CD14-positive monocyte (primary cell): ENCODE data around the gene DZIP1. TPM values are rescaled to one million over a fixed set of nuclear protein-coding genes. Genes with fewer than 3 reads are reported as not detected.

Experiments used
- DNase-seq, 3 donors: peaks; one replicate each; pipeline ENCODE4 v3.0.0-alpha.2; 2011 to 2022
- H2AFZ ChIP-seq: 2 replicates; pipeline ENCODE4 v1.6.0; 2012; ENCODE audit warnings: mild to moderate bottlenecking, low read depth, low read length, inconsistent platforms; ENCODE audit not compliant: insufficient read depth, poor library complexity, severe bottlenecking
- H3K27ac ChIP-seq, 2 donors: 1 replicate in 1 of 2; 2 replicates in 1 of 2; pipeline ENCODE4 v1.5.1; 2012 to 2013; ENCODE audit warnings: low read length in 2 of 2, control low read depth in 1 of 2, inconsistent platforms in 1 of 2, low read depth in 1 of 2, mild to moderate bottlenecking in 1 of 2
- H3K27me3 ChIP-seq, 2 donors: one replicate each; pipeline versions ENCODE4 v1.6.0 to v1.6.1; 2011 to 2013; ENCODE audit warnings: low read length in 2 of 2; ENCODE audit not compliant: control insufficient read depth in 2 of 2, insufficient read depth in 2 of 2
- H3K36me3 ChIP-seq, 2 donors: replicated peaks in 1 of 2; 1 replicate in 1 of 2; 2 replicates in 1 of 2; pipeline versions ENCODE4 v1.5.1 to v1.6.1; 2012 to 2013; ENCODE audit warnings: low read length in 2 of 2, control low read depth in 1 of 2, inconsistent platforms in 1 of 2, mild to moderate bottlenecking in 1 of 2; ENCODE audit not compliant: insufficient read depth in 2 of 2, control insufficient read depth in 1 of 2
- H3K4me1 ChIP-seq, 2 donors: 1 replicate in 1 of 2; 2 replicates in 1 of 2; pipeline versions ENCODE4 v1.5.1 to v1.6.1; 2012 to 2013; ENCODE audit warnings: low read length in 2 of 2, control low read depth in 1 of 2, inconsistent platforms in 1 of 2, mild to moderate bottlenecking in 1 of 2, moderate library complexity in 1 of 2; ENCODE audit not compliant: insufficient read depth in 2 of 2, control insufficient read depth in 1 of 2
- H3K4me2 ChIP-seq: replicated peaks from 2 replicates; pipeline ENCODE3; 2012; ENCODE audit warnings: low read length, moderate library complexity, mild to moderate bottlenecking; ENCODE audit not compliant: poor library complexity, severe bottlenecking; ENCODE audit errors: extremely low read depth
- H3K4me3 ChIP-seq, 3 experiments: fragments of 200-600 bp in 1 of 3; sonication (generic) in 1 of 3; replicated peaks in 1 of 3; 1 replicate in 2 of 3; 2 replicates in 1 of 3; pipeline ENCODE4 v1.5.1; 2011 to 2013; ENCODE audit warnings: low read length in 3 of 3, mild to moderate bottlenecking in 3 of 3, control low read depth in 2 of 3, low read depth in 2 of 3, inconsistent platforms in 1 of 3, moderate library complexity in 1 of 3
- H3K79me2 ChIP-seq: 2 replicates; pipeline ENCODE4 v1.6.0; 2012; ENCODE audit warnings: mild to moderate bottlenecking, control low read depth, inconsistent platforms, low read length, moderate library complexity; ENCODE audit not compliant: insufficient read depth
- H3K9ac ChIP-seq: 2 replicates; pipeline ENCODE4 v1.6.0; 2017; ENCODE audit warnings: low read length, mild to moderate bottlenecking; ENCODE audit not compliant: insufficient read depth, poor library complexity, severe bottlenecking
- H3K9me3 ChIP-seq, 2 donors: replicated peaks in 1 of 2; 1 replicate in 1 of 2; 2 replicates in 1 of 2; pipeline versions ENCODE4 v1.5.1 to v1.6.1; 2012 to 2013; ENCODE audit warnings: low read length in 2 of 2, control low read depth in 1 of 2; ENCODE audit not compliant: control insufficient read depth in 1 of 2, insufficient read depth in 1 of 2
- H4K20me1 ChIP-seq: 2 replicates; pipeline ENCODE4 v1.6.0; 2012; ENCODE audit warnings: mild to moderate bottlenecking, low read length, control low read depth, moderate library complexity; ENCODE audit not compliant: insufficient read depth
- H3K27ac Mint-ChIP-seq, 7 donors: one replicate each; pipeline ENCODE4 v1.8.0; 2020; ENCODE audit warnings: mild to moderate bottlenecking in 7 of 7, mixed read lengths in 7 of 7, moderate library complexity in 6 of 7, inconsistent platforms in 2 of 7
- H3K27me3 Mint-ChIP-seq, 3 donors: one replicate each; pipeline ENCODE4 v1.8.0; 2021 to 2022; ENCODE audit warnings: low read depth in 3 of 3, mild to moderate bottlenecking in 3 of 3, mixed read lengths in 3 of 3, moderate library complexity in 3 of 3, inconsistent platforms in 1 of 3
- H3K36me3 Mint-ChIP-seq, 2 donors: one replicate each; pipeline ENCODE4 v1.8.0; 2020; ENCODE audit warnings: mixed read lengths in 2 of 2, inconsistent platforms in 1 of 2, mild to moderate bottlenecking in 1 of 2
- H3K4me1 Mint-ChIP-seq: one replicate; pipeline ENCODE4 v1.8.0; 2020; ENCODE audit warnings: mild to moderate bottlenecking, mixed read lengths
- H3K4me3 Mint-ChIP-seq, 2 donors: one replicate each; pipeline ENCODE4 v1.8.0; 2020; ENCODE audit warnings: mild to moderate bottlenecking in 2 of 2, mixed read lengths in 2 of 2, moderate library complexity in 1 of 2
- H3K9me3 Mint-ChIP-seq, 7 donors: one replicate each; pipeline ENCODE4 v1.8.0; 2020 to 2022; ENCODE audit warnings: mixed read lengths in 7 of 7, mild to moderate bottlenecking in 6 of 7, moderate library complexity in 6 of 7, inconsistent platforms in 2 of 7
- WGBS: methylation state at CpG from one replicate; pipeline ENCODE4 v1.1.5; 2013; ENCODE audit warnings: missing lambda C conversion rate; ENCODE audit not compliant: insufficient coverage; 5-methylcytosine and 5-hydroxymethylcytosine counted together
- intact Hi-C, 2 donors: fragments of 100-400 bp; cut with micrococcal nuclease; formaldehyde crosslinking; loops; one replicate each; pipeline versions ENCODE4 v1.15.0 to v1.15.1; 2023
- polyA plus RNA-seq, 3 donors: library from polyadenylated mRNA; depleted of rRNA in 1 of 3; unstranded in 2 of 3; stranded (reverse) in 1 of 3; fragments of 300-500 nt in 2 of 3; fragments of >200 nt in 1 of 3; fragmentation: Illumina TruSeq in 2 of 3; gene quantifications; 1 replicate in 2 of 3; 2 replicates in 1 of 3; pipeline ENCODE4 v1.2.3, GENCODE V29; 2012 to 2021
- TF ChIP-seq, protein P1 (sequence below): fragments of 200-600 bp; IDR thresholded peaks from one replicate; pipeline ENCODE4 v1.8.0; 2022; ENCODE audit warnings: antibody characterized with exemption, mild to moderate bottlenecking

Gene DZIP1
- polyA plus RNA-seq, 3 donors, result not detected

DNA sequence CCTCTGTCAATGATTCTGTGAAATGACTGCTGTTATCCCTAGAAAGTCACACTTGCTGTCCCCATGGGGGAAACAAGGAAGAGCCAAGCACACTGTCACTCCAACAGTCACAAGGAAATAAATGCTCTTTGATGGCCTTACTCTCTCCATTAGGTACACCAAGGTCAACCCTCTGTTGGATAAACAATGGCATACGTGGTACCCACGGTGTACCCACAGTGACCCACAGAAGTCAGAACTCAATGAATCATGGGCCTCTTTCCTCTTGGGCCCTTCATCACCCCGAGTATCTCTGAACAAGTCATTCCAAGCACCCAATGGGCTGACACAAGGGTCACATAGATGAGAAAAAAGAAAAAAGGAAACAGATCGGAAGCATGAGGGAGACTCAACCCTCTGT lies 15.4 kb downstream of the DZIP1 start:
- H3K9me3 ChIP-seq, result no peaks in the 10 kb centered on the region
- no peak overlapping the region for H3K9ac ChIP-seq
- Mint-ChIP-seq H3K4me3 (no peak overlapping the region), H3K27me3 (peaks cover 2 to 8% (median 2%) of the 10 kb centered on the region in 3 donors), H3K27ac (no peak overlapping the region), H3K9me3 (peaks cover 0 to 2% (median 0%) of the 10 kb centered on the region in 7 donors), H3K36me3 (no peaks in the 10 kb centered on the region), H3K4me1 (no peaks in the 10 kb centered on the region)
- no peak overlapping the region for H3K4me3 ChIP-seq
- no peaks in the 10 kb centered on the region for H3K27me3 ChIP-seq
- no peaks in the 10 kb centered on the region for H3K79me2 ChIP-seq
- H3K4me1 ChIP-seq, result no peaks in the 10 kb centered on the region
- no peaks in the 10 kb centered on the region for H3K36me3 ChIP-seq
- WGBS, result 76% methylated on average over 3 of the region's 4 CpGs
- no peak overlapping the region for H3K27ac ChIP-seq
- intact Hi-C loops, result loop anchor here in 1 of 2 donors (5.0 kb wide), 1 partner anchor 353 kb away; no protein-coding TSS in a partner anchor
- H4K20me1 ChIP-seq, result no peaks in the 10 kb centered on the region
- TF ChIP-seq, protein P1, sequence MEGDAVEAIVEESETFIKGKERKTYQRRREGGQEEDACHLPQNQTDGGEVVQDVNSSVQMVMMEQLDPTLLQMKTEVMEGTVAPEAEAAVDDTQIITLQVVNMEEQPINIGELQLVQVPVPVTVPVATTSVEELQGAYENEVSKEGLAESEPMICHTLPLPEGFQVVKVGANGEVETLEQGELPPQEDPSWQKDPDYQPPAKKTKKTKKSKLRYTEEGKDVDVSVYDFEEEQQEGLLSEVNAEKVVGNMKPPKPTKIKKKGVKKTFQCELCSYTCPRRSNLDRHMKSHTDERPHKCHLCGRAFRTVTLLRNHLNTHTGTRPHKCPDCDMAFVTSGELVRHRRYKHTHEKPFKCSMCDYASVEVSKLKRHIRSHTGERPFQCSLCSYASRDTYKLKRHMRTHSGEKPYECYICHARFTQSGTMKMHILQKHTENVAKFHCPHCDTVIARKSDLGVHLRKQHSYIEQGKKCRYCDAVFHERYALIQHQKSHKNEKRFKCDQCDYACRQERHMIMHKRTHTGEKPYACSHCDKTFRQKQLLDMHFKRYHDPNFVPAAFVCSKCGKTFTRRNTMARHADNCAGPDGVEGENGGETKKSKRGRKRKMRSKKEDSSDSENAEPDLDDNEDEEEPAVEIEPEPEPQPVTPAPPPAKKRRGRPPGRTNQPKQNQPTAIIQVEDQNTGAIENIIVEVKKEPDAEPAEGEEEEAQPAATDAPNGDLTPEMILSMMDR, result no peak
- H3K4me2 ChIP-seq, result no peak overlapping the region
- no peak overlapping the region for H2AFZ ChIP-seq
- no peak for DNase-seq

DNA sequence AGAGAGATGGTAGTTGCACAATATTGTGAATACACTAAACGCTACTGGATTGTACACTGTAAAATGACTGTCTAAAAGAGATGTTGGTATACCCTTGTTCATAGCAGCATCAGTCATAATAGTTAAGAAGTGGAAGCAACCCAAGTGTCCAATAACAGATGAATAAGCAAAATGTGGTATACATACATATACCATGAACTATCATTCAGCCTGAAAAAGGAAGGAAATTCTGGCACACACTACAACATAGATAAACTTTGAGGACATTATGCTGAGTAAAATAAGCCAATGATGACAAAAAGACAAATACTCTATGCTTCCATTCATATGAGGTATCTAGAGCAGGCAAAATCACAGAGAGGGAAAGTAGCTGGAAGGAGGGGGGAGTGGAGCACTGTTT lies 16.0 kb downstream of the DZIP1 start:
- no CpG with 5 or more reads among the region's 1 CpG for WGBS
- Histone ChIP-seq H3K27ac (no peak overlapping the region), H2AFZ (no peak overlapping the region), H3K36me3 (no peaks in the 10 kb centered on the region), H3K4me2 (no peak overlapping the region), H3K9ac (no peak overlapping the region), H3K4me1 (no peaks in the 10 kb centered on the region), H3K79me2 (no peaks in the 10 kb centered on the region), H4K20me1 (no peaks in the 10 kb centered on the region), H3K9me3 (no peaks in the 10 kb centered on the region), H3K27me3 (no peaks in the 10 kb centered on the region), H3K4me3 (no peak overlapping the region)
- intact Hi-C loops, result loop anchor here in 1 of 2 donors (5.0 kb wide), 1 partner anchor 354 kb away; no protein-coding TSS in a partner anchor
- H3K4me1 Mint-ChIP-seq, result no peaks in the 10 kb centered on the region
- TF ChIP-seq, protein P1, result no peak
- DNase-seq, result no peak
- H3K4me3 Mint-ChIP-seq, result no peak overlapping the region
- H3K27me3 Mint-ChIP-seq, result peaks cover 0 to 6% (median 0%) of the 10 kb centered on the region in 3 donors
- no peak overlapping the region for H3K27ac Mint-ChIP-seq
- no peaks in the 10 kb centered on the region for H3K36me3 Mint-ChIP-seq
- peaks cover 0 to 2% (median 0%) of the 10 kb centered on the region in 7 donors for H3K9me3 Mint-ChIP-seq
